Germinal center (tissue), 1 donor: ENCODE measurements around the gene IL11RA.
"Not testable (repeated sequence)": the region's sequence is repeated elsewhere in the genome, so short reads cannot be mapped to it uniquely, and the experiment has no call there.

Experiments
- DNase-seq: peaks from one replicate; pipeline ENCODE4 v3.0.0; 2012; ENCODE audit warnings: mixed read lengths, low spot score

The IL11RA gene

GRCh38 chr9:34629491-34629808, 22.5 kb upstream of the IL11RA start:
- DNase-seq: no peak

- no peak for DNase-seq
Observed at GRCh38 chr9:34630402-34631154, 21.4 kb upstream of the IL11RA start.

- DNase-seq: no peak
Observed at GRCh38 chr9:34633166-34633565, 18.8 kb upstream of the IL11RA start.

GRCh38 chr9:34633851-34634550, 18.0 kb upstream of the IL11RA start:
- peak; percentile 76 for DNase-seq

- DNase-seq: no peak
Observed at GRCh38 chr9:34634551-34635248, 17.3 kb upstream of the IL11RA start.

GRCh38 chr9:34635556-34635955, 16.4 kb upstream of the IL11RA start:
- no peak for DNase-seq

GRCh38 chr9:34636791-34637355, 15.1 kb upstream of the IL11RA start:
- no peak for DNase-seq

- peak; percentile 95 for DNase-seq
Observed at GRCh38 chr9:34637356-34638137, 14.4 kb upstream of the IL11RA start, which contains the start of gene SIGMAR1. SIGMAR1 (minus strand) TSS chr9:34637787; CDS start chr9:34637697, 90 bp downstream.

- DNase-seq: no peak
Observed at GRCh38 chr9:34638138-34638445, 13.9 kb upstream of the IL11RA start.

- not testable (repeated sequence) for DNase-seq
Observed at GRCh38 chr9:34639322-34639721, 12.7 kb upstream of the IL11RA start.

- DNase-seq: no peak
Observed at GRCh38 chr9:34642679-34643078, 9.3 kb upstream of the IL11RA start.

GRCh38 chr9:34644766-34645314, 7.1 kb upstream of the IL11RA start:
- DNase-seq: no peak

- DNase-seq: peak; percentile 98
Observed at GRCh38 chr9:34646211-34647083, 5.5 kb upstream of the IL11RA start, which contains the start of gene GALT. GALT (plus strand) TSS chr9:34646675; CDS start chr9:34646705, 30 bp downstream.

GRCh38 chr9:34647084-34647403, 4.9 kb upstream of the IL11RA start:
- no peak for DNase-seq

- DNase-seq: no peak
Observed at GRCh38 chr9:34647651-34648050, 4.3 kb upstream of the IL11RA start.

GRCh38 chr9:34648673-34649072, 3.3 kb upstream of the IL11RA start:
- no peak for DNase-seq

- DNase-seq: no peak
Observed at GRCh38 chr9:34650816-34651215, 1.2 kb upstream of the IL11RA start.

- no peak for DNase-seq
Observed at GRCh38 chr9:34651321-34651720, 664 bp upstream of the IL11RA start.

GRCh38 chr9:34652602-34653000, 616 bp downstream of the IL11RA start:
- DNase-seq: no peak

- no peak for DNase-seq
Observed at GRCh38 chr9:34653151-34654072, 1.4 kb downstream of the IL11RA start.
